ENCODE results near the gene RFX4.

The RFX4 gene

DNA sequence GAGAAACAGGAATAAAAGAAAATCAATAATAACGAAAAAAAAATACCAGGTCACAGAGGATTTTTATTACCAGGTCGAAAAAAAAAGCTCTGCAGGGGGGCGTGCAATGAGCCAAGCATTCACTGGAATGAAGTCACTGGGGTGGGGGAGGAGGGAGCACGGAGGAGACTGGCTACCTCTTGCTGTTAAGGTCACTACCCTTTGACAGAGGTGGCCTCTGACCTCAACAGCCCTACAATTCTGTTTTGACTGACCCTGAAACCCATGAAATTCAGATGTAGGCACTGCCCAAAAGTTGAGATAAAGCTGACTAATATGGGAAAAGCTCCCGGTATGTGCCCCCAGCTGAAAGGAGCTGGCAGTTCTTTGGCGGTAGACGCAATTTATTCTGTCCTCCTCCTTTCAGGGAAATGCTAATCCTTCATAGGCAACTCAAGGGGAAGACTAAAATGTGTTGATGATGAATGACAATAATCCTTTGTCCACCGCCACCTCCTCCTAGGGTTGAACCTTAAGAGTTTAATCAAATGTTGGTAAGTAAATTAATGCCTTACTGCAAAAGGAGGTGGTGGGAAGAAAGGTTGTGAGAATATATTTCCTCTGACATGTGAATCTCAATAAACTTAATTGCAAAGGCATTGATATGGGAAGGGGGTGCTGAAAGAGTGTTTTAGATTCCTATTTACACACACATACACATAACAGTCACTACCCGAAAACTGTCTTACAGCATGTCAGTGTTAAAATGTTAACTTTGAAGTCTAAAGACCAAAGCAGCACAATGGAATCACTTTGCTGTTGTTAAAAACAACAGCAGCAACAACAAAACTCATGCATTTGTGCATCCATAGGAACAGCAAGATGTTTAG, 185.4 kb downstream of the RFX4 start:
- DNase-seq = no peak

GRCh38 chr12:106769078-106769477, 186.3 kb downstream of the RFX4 start:
- DNase-seq = no peak

- DNase-seq = no peak
Measured at GRCh38 chr12:106769546-106769945, 186.7 kb downstream of the RFX4 start.

DNA sequence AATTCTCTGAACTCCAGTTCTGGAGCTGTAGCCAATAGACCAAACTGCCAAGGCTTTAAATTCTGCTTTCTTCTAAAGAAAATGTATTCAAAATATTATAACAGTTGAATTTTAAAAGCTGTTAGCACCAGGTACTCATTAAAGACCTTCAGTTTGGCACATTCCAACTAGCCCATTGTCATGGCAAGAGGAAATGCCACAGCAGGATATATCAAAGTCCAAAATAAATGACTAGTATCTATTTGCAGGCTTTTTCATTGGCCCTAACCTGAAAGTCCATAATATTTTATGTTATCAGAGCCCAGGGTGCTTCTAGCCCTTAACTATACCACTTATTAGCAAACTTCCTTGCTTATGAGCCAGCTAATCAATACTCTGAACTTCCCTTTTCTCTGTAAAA, 188.6 kb downstream of the RFX4 start:
- no peak for DNase-seq

GRCh38 chr12:106773286-106774004, 190.6 kb downstream of the RFX4 start:
- DNase-seq = no peak

GRCh38 chr12:106774005-106774807, 191.4 kb downstream of the RFX4 start, which contains the start of gene RIC8B:
RIC8B (plus strand) TSS chr12:106774682; CDS start chr12:106774746, 64 bp downstream.
- peak; percentile 97 for DNase-seq

- no peak for DNase-seq
Measured at GRCh38 chr12:106774808-106775524, 192.2 kb downstream of the RFX4 start.

- no peak for DNase-seq
Measured at GRCh38 chr12:106776897-106777296, 194.1 kb downstream of the RFX4 start.

- no peak for DNase-seq
Measured at GRCh38 chr12:106780010-106780631, 197.3 kb downstream of the RFX4 start.

GRCh38 chr12:106782619-106783018, 199.8 kb downstream of the RFX4 start:
- DNase-seq = no peak

DNA sequence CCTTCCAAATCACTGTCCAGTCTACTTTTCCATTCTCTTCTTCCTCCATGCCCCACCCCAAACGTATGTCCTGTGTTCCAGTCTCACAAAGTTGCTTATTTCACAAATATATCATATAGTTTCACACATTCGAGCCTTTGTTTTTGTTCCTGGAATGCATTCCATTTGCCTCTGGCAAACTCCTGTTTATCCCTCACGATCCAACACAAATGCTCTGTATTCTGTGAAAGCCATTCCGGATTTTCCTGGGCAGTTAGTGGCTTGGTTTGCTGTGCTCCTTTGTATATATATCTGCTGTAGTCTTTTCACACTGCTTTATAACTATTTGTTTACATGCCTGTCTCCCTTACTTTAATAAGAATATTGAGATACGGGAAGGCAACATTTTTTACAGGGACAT, 200.7 kb downstream of the RFX4 start:
- DNase-seq = no peak

DNA sequence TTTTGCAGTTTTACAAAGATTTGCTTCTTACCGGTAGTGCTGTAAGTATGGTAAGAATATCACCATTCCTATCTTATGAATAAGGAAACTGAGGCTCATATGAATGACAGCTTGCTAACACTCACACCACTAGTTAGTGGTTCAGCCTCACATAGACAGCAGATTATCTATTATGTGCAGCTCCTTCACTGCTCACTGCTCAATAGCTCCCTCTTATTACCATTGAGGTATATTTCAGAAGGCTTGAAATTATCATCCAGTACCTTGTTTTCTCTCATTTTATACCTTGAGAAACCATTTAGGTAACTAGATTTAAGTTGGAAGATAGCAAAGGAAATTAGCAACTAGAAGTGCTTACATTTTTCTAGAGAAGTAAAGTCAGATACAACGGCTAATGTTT, 207.2 kb downstream of the RFX4 start:
- DNase-seq = no peak

- DNase-seq = no peak
Measured at GRCh38 chr12:106791531-106791930, 208.7 kb downstream of the RFX4 start.

DNA sequence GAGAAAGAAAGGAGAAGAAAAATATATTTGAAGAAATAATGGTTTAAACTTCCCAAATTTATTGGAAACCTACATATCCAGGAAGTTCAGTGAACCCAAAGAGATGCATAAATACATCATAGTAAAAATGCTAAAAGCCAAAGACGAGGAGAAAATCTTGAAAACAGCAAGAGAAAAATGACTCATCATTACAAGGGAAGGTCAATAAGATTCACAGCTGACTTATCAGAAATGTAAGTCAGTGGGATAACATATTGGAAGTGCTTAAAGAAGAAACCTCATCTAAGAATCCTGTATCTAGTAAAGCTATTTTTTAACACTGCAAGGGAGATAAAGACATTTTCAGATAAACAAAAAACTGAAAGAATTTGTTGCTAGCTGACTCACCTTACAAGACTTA, 211.6 kb downstream of the RFX4 start:
- DNase-seq = no peak

DNA sequence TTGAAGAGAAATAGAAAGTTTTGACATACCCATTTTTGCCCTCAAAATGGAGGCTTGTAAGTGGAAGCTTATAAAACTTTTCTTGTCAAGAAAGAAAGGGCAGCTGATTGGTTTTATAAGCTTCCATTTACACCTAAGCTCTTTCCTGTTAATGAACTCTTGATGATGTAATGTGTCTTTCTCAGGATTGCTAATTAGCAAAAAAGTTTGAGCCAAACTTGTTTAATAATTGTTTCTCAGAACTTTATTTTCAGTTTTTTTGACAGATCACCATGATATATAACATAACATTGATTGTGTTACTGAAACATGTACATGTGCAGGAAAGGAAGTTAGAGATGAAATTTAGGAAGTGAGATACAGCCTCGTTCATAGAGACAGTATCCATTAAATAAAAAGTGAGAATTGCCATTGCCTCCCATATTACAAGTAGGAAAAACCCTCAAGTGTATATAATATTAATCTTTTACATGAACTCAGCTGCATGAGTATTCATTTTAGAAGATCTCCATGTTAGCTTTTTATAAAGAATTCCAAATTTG, 218.4 kb downstream of the RFX4 start:
- DNase-seq = no peak

DNA sequence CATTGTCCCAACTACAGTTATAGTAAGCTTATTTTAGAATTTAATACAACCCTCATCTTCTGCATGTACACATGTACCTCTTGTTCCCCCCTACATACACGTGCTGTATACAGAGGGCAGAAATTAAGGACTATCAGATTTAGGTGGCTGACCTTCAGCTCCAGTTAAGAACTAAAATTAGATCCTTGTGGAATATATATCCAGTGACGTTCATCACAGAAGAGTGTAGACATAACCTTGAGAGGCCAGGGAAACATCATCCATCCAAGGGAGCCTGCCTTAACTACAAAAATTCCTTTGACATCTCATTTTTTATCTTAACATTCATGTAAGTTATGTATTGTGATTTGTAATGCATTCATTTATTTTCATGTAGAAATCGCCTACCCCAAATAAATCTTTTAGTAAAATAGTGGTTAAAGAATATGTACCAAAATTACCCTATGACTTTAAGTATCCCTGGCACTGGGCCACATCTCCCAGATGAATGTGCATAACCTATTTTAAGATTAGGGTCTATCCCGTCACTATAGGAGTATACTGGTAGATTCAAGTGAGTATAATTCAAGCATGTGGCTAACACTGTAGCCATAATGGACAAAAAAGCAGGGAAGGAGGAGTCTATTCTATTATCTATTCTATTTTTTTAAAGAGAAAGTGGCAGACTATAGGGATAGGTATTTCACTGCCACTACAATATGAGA, 219.2 kb downstream of the RFX4 start:
- DNase-seq = no peak

- no peak for DNase-seq
Measured at GRCh38 chr12:106804668-106805067, 221.9 kb downstream of the RFX4 start.
